ENCODE measurements around the gene C5orf58.

DNA sequence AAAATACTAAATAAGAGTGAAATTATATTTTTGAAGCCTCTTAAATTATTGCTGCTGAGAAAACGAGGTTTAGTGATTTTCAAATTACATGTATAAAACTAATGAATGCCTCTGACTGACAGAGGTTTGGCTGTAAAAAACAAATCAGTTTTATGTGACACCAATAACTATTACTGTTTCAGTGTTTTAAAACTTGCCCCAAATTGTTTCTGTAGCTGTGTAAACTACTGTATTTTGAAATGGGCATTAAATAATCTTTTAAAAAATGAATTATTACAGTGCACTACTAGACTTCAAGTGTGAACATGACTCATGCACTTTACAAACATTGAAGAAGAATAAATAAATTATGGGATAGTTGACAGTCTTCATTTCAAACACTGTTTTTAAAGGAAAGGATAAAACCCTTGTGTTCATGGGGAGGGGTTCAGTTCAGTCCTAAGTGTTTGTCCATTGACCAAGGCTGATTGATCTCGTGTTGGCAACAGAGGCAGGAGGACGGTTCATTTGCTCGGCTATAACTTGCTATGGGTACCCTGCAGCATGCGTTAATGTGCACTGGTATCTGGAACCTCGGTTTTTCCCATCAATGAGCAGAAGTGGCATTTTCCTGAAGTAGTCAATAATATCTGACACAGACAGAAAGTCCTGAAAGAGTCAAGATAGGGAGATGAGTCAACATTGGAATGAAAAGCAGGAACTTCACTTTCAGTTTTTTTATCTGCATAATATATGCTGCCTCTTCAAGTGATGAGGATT is 15.6 kb downstream of the C5orf58 start:
- no peak for TF ChIP-seq POLR2A (IDR thresholded peaks at IDR 0.05)
- TF ChIP-seq, protein P1, sequence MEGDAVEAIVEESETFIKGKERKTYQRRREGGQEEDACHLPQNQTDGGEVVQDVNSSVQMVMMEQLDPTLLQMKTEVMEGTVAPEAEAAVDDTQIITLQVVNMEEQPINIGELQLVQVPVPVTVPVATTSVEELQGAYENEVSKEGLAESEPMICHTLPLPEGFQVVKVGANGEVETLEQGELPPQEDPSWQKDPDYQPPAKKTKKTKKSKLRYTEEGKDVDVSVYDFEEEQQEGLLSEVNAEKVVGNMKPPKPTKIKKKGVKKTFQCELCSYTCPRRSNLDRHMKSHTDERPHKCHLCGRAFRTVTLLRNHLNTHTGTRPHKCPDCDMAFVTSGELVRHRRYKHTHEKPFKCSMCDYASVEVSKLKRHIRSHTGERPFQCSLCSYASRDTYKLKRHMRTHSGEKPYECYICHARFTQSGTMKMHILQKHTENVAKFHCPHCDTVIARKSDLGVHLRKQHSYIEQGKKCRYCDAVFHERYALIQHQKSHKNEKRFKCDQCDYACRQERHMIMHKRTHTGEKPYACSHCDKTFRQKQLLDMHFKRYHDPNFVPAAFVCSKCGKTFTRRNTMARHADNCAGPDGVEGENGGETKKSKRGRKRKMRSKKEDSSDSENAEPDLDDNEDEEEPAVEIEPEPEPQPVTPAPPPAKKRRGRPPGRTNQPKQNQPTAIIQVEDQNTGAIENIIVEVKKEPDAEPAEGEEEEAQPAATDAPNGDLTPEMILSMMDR (IDR thresholded peaks at IDR 0.05): no peak
